Sigmoid colon (tissue), 7 donors: ENCODE measurements around the gene MTMR3. TPM values are rescaled to one million over a fixed set of nuclear protein-coding genes. Genes with fewer than 3 reads are reported as not detected.

ENCODE experiments used
- DNase-seq: peaks from one replicate; pipeline ENCODE4 v3.0.0-alpha.2; 2019
- H3K27ac ChIP-seq, 4 donors: fragments of 200-600 bp; sonication (generic); one replicate each; pipeline ENCODE4 v1.5.1; 2016 to 2019; ENCODE audit warnings: mild to moderate bottlenecking in 1 of 4
- H3K27me3 ChIP-seq, 3 donors: fragments of 200-600 bp; sonication (generic); one replicate each; pipeline ENCODE4 v1.5.1; 2019; ENCODE audit warnings: mild to moderate bottlenecking in 1 of 3
- H3K36me3 ChIP-seq, 4 donors: fragments of 200-600 bp; sonication (generic); one replicate each; pipeline ENCODE4 v1.5.1; 2016 to 2019
- H3K4me1 ChIP-seq, 4 donors: fragments of 200-600 bp; sonication (generic); one replicate each; pipeline ENCODE4 v1.5.1; 2017 to 2019
- H3K4me3 ChIP-seq, 4 donors: fragments of 200-600 bp; sonication (generic); one replicate each; pipeline ENCODE4 v1.5.1; 2017 to 2019; ENCODE audit warnings: mild to moderate bottlenecking in 2 of 4, moderate library complexity in 1 of 4
- H3K9me3 ChIP-seq, 4 donors: fragments of 200-600 bp in 3 of 4; sonication (generic) in 3 of 4; one replicate each; pipeline versions ENCODE4 v1.5.1 to v1.6.1; 2013 to 2019
- EP300 ChIP-seq, 4 donors: sonication (generic); formaldehyde crosslinking; IDR thresholded peaks; one replicate each; pipeline ENCODE4 v1.6.1; 2017; ENCODE audit warnings: antibody characterized with exemption in 4 of 4
- POLR2A ChIP-seq, 2 donors: fragments of 450-650 bp; IDR thresholded peaks; one replicate each; pipeline ENCODE4 v1.6.1; 2016; ENCODE audit warnings: antibody characterized with exemption in 2 of 2, mild to moderate bottlenecking in 2 of 2, moderate library complexity in 2 of 2
- POLR2AphosphoS5 ChIP-seq, 4 donors: sonication (generic); formaldehyde crosslinking; IDR thresholded peaks; one replicate each; pipeline ENCODE4 v1.6.1; 2017; ENCODE audit warnings: antibody characterized with exemption in 4 of 4
- WGBS, 2 donors: extraction: QIAGEN DNeasy Blood & Tissue Kit; methylation state at CpG; one replicate each; pipeline ENCODE4 v1.1.7; 2013; 5-methylcytosine and 5-hydroxymethylcytosine counted together
- intact Hi-C: fragments of 100-400 bp; cut with DNase I; formaldehyde crosslinking; loops from one replicate; pipeline ENCODE4 v1.15.1; 2023
- polyA plus RNA-seq, 3 donors: library from polyadenylated mRNA; stranded (reverse); fragments of 200-250 nt; gene quantifications; one replicate each; pipeline ENCODE4 v1.2.3, GENCODE V29; 2013
- total RNA-seq, 4 donors: library from RNA; depleted of rRNA; stranded (reverse); fragments of >200 nt; gene quantifications; one replicate each; pipeline ENCODE4 v1.1.0, GENCODE V29; 2016
- TF ChIP-seq, protein P1 (sequence below), 4 experiments: fragments of 450-650 bp in 3 of 4; fragments of 200-600 bp in 1 of 4; IDR thresholded peaks; one replicate each; pipeline ENCODE4 v1.5.1; 2016 to 2019; ENCODE audit warnings: antibody characterized with exemption in 4 of 4, mild to moderate bottlenecking in 3 of 4, moderate library complexity in 2 of 4
- donor health status: healthy with polysubstance abuse.
- donor health status: Bipolar disorder and iron deficiency.
- donor health status: healthy.

MTMR3 gene
- total and polyA plus RNA-seq, 7 donors, result 6.6 to 52.3 (median 40.7) TPM

DNA sequence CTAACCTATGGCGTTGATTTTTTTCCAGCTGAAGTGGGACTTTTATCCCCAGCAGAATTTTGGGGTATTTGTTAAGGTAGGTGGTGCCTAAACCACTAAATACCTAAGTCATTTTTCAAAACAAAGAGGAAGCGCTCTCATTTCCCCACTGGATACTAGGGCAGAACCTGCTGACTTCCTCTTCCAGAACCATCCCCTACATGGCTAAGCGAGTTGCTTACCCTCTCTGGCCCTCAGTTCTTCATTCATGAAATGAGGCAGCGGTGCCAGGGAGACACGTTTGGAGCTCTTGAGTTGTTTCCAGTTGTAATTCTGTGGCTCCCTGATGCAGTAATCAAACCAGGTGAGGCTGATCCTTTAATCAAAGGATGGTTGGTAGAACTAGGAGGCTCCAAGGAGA is 10.0 kb upstream of the MTMR3 start:
- H3K4me3 ChIP-seq, result no peak overlapping the region
- intact Hi-C loops, result no loop called here
- no peaks in the 10 kb centered on the region for H3K9me3 ChIP-seq
- H3K27me3 ChIP-seq, result no peaks in the 10 kb centered on the region
- DNase-seq, result no peak
- no peak overlapping the region for H3K27ac ChIP-seq
- H3K4me1 ChIP-seq, result peaks cover 0 to 22% (median 11%) of the 10 kb centered on the region in 4 donors
- no peaks in the 10 kb centered on the region for H3K36me3 ChIP-seq
- WGBS, 2 donors, result 74 to 88% methylated on average over 5 of the region's 5 CpGs
- TF ChIP-seq, protein P1, sequence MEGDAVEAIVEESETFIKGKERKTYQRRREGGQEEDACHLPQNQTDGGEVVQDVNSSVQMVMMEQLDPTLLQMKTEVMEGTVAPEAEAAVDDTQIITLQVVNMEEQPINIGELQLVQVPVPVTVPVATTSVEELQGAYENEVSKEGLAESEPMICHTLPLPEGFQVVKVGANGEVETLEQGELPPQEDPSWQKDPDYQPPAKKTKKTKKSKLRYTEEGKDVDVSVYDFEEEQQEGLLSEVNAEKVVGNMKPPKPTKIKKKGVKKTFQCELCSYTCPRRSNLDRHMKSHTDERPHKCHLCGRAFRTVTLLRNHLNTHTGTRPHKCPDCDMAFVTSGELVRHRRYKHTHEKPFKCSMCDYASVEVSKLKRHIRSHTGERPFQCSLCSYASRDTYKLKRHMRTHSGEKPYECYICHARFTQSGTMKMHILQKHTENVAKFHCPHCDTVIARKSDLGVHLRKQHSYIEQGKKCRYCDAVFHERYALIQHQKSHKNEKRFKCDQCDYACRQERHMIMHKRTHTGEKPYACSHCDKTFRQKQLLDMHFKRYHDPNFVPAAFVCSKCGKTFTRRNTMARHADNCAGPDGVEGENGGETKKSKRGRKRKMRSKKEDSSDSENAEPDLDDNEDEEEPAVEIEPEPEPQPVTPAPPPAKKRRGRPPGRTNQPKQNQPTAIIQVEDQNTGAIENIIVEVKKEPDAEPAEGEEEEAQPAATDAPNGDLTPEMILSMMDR (IDR thresholded peaks at IDR 0.05), result no peak
- TF ChIP-seq POLR2A (IDR thresholded peaks at IDR 0.05) (no peak), EP300 (IDR thresholded peaks at IDR 0.05) (no peak), POLR2AphosphoS5 (IDR thresholded peaks at IDR 0.05) (no peak)

DNA sequence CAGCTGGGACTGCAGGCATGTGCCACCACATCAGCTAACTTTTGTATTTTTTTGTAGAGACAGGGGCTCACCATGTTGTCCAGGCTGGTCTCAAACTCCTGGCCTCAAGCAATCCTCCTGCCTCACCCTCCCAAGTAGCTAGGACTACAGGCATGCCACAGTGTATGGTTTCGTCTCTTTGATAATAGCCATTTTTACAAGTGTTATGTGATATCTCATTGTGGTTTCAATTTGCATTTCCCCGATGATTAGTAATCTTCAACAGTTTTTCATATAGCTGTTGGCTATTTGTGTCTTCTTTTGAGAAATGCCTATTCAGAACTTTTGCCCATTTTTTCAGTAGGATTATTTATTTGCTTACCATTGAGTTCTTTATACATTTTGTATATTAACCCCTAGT is 9.0 kb upstream of the MTMR3 start:
- DNase-seq, result no peak
- no peaks in the 10 kb centered on the region for H3K9me3 ChIP-seq
- H3K36me3 ChIP-seq, result no peaks in the 10 kb centered on the region
- TF ChIP-seq EP300 (IDR thresholded peaks at IDR 0.05) (no peak), POLR2A (IDR thresholded peaks at IDR 0.05) (no peak), POLR2AphosphoS5 (IDR thresholded peaks at IDR 0.05) (no peak)
- TF ChIP-seq, protein P1 (IDR thresholded peaks at IDR 0.05), result no peak
- H3K4me3 ChIP-seq, result no peak overlapping the region
- intact Hi-C loops, result no loop called here
- no peak overlapping the region for H3K27ac ChIP-seq
- H3K4me1 ChIP-seq, result peaks cover 0 to 22% (median 11%) of the 10 kb centered on the region in 4 donors
- 87 to 91% methylated on average over 2 of the region's 2 CpGs for WGBS, 2 donors
- no peaks in the 10 kb centered on the region for H3K27me3 ChIP-seq

DNA sequence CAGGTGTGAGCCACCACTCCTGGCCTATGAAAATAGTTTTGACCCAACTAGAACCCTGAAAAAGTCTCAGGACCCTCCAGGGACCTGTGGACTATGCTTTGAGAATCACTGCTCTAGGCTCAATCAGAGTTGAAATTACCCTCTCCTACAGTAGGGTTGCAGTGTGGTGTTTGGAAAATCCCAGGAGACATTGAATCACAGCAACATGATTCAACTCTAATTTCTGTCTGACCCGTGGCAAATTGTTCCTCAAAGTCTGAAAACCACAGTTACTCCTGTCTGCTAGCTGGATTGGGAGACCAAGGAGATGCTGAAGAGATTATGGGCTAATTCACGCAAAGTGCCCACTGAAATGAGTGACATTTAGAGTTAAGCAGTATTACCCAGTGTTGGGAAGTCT is 5.4 kb upstream of the MTMR3 start:
- no peak overlapping the region for H3K4me3 ChIP-seq
- H3K27me3 ChIP-seq, result no peaks in the 10 kb centered on the region
- H3K27ac ChIP-seq, result no peak overlapping the region
- intact Hi-C loops, result no loop called here
- 72 to 76% methylated on average over 2 of the region's 2 CpGs for WGBS, 2 donors
- DNase-seq, result no peak
- no peaks in the 10 kb centered on the region for H3K9me3 ChIP-seq
- TF ChIP-seq EP300 (IDR thresholded peaks at IDR 0.05) (no peak), POLR2A (IDR thresholded peaks at IDR 0.05) (no peak), POLR2AphosphoS5 (IDR thresholded peaks at IDR 0.05) (no peak)
- TF ChIP-seq, protein P1 (IDR thresholded peaks at IDR 0.05), result no peak
- no peaks in the 10 kb centered on the region for H3K36me3 ChIP-seq
- no peaks in the 10 kb centered on the region for H3K4me1 ChIP-seq

DNA sequence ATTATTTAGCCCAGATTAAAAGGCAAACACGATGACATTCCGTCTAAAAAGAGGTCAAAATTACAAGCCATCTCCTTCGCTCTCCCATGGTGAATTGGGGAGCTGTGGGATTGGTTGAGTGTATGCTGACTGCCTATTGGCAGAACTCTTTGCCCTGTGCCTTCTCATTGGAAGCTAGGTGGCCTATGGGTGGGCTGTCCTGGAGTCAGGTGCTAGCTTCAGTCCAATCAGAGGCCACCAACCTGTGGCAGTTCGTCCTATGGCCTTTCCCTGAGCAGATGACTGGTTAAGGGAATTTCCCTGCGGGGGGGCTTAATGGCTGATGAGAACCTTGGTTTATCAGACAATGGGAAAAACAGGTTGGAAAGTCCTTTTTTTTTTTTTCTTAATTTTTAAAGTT is 3.2 kb upstream of the MTMR3 start:
- peaks cover 0 to 8% (median 5%) of the 10 kb centered on the region in 4 donors for H3K4me1 ChIP-seq
- H3K9me3 ChIP-seq, result no peaks in the 10 kb centered on the region
- H3K36me3 ChIP-seq, result no peaks in the 10 kb centered on the region
- no peak for DNase-seq
- no peak overlapping the region for H3K4me3 ChIP-seq
- H3K27ac ChIP-seq, result no peak overlapping the region
- intact Hi-C loops, result no loop called here
- TF ChIP-seq POLR2AphosphoS5 (IDR thresholded peaks at IDR 0.05), result no peak
- 93 to 98% methylated on average over 5 of the region's 5 CpGs for WGBS, 2 donors
- no peaks in the 10 kb centered on the region for H3K27me3 ChIP-seq

DNA sequence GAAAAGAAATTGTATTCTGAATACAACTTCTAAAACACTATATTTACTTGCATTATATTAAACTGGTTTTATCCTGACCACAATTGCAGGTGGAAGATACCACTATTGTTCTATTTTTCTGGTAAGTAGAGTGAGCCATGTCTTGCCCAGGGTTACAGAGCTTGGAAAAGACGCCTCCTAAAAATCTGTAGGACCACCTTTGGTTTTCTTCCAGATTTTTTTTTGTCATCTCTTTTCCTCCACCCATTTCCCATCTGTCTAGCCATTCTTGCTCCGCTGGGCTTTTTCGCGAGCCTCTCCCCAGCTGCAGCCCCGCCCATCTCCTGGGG is 294 bp upstream of the MTMR3 start:
- Histone ChIP-seq H3K9me3 (no peaks in the 10 kb centered on the region), H3K4me3 (peak overlapping the region in 3 of 4 donors; percentile 98 to 100 (median 99)), H3K36me3 (no peaks in the 10 kb centered on the region), H3K27me3 (no peaks in the 10 kb centered on the region), H3K4me1 (peaks cover 0 to 37% (median 34%) of the 10 kb centered on the region in 4 donors), H3K27ac (peak overlapping the region in 3 of 4 donors; percentile 94 to 99 (median 95))
- no peak for TF ChIP-seq POLR2AphosphoS5 (IDR thresholded peaks at IDR 0.05)
- no peak for TF ChIP-seq EP300 (IDR thresholded peaks at IDR 0.05)
- TF ChIP-seq POLR2A (IDR thresholded peaks at IDR 0.05), result no peak
- TF ChIP-seq, protein P1 (IDR thresholded peaks at IDR 0.05), result no peak
- no peak for DNase-seq
- intact Hi-C loops, result loop anchor here (2.0 kb wide), 1 partner anchor 44 kb away; the partner anchor contains the start of gene ASCC2
- WGBS, 2 donors, result 0 to 1% methylated on average over 5 of the region's 5 CpGs
